Kidney epithelial cell (primary cell): ENCODE measurements around the gene KIF21A. TPM values are rescaled to one million over a fixed set of nuclear protein-coding genes. Genes with fewer than 3 reads are reported as not detected.

Source experiments
- DNase-seq: peaks from one replicate; pipeline ENCODE4 v3.0.0-alpha.2; 2010; ENCODE audit warnings: low read depth
- H3K27me3 ChIP-seq: 2 replicates; pipeline ENCODE4 v1.6.0; 2011; ENCODE audit warnings: low read length; ENCODE audit not compliant: control insufficient read depth, insufficient read depth
- H3K36me3 ChIP-seq: 2 replicates; pipeline ENCODE4 v1.5.1; 2011; ENCODE audit warnings: low read length; ENCODE audit not compliant: control insufficient read depth, insufficient read depth
- H3K4me3 ChIP-seq: 2 replicates; pipeline ENCODE4 v1.5.1; 2011; ENCODE audit warnings: low read depth, mild to moderate bottlenecking, control low read depth, low read length
- CTCF ChIP-seq: IDR thresholded peaks from 2 replicates; pipeline ENCODE4 v1.5.1; 2011; ENCODE audit warnings: mild to moderate bottlenecking, moderate library complexity, low read length, control low read depth, inconsistent platforms; ENCODE audit not compliant: insufficient read depth, poor library complexity, severe bottlenecking
- total RNA-seq: library from RNA; depleted of rRNA; stranded (reverse); fragments of >200 nt; gene quantifications from 2 replicates; pipeline ENCODE4 v1.2.3, GENCODE V29; 2015

KIF21A gene
- total RNA-seq, 1 donor from 2014 or later: 17.8 TPM

GRCh38 chr12:39365364-39366001 is 77.4 kb downstream of the KIF21A start:
- no peak for TF ChIP-seq CTCF
- DNase-seq: no peak

GRCh38 chr12:39364196-39364595 is 78.7 kb downstream of the KIF21A start:
- Histone ChIP-seq H3K36me3 (no peaks in the 10 kb centered on the region), H3K27me3 (no peaks in the 10 kb centered on the region), H3K4me3 (no peak overlapping the region)
- TF ChIP-seq CTCF: no peak
- DNase-seq: no peak

More at GRCh38 chr12:39365364-39366001, 77.4 kb downstream of the KIF21A start:
- H3K36me3 ChIP-seq: no peaks in the 10 kb centered on the region
- no peak overlapping the region for H3K4me3 ChIP-seq
- H3K27me3 ChIP-seq: no peaks in the 10 kb centered on the region

GRCh38 chr12:39359645-39360044 is 83.3 kb downstream of the KIF21A start:
- H3K4me3 ChIP-seq: no peak overlapping the region
- no peak for TF ChIP-seq CTCF
- no peaks in the 10 kb centered on the region for H3K36me3 ChIP-seq
- H3K27me3 ChIP-seq: no peaks in the 10 kb centered on the region
- DNase-seq: no peak

- no peak for DNase-seq
- no peaks in the 10 kb centered on the region for H3K36me3 ChIP-seq
- TF ChIP-seq CTCF: no peak
- H3K4me3 ChIP-seq: no peak overlapping the region
- no peaks in the 10 kb centered on the region for H3K27me3 ChIP-seq
Observed at GRCh38 chr12:39357041-39357440, 85.9 kb downstream of the KIF21A start.

- Histone ChIP-seq H3K36me3 (no peaks in the 10 kb centered on the region), H3K4me3 (no peak overlapping the region), H3K27me3 (no peaks in the 10 kb centered on the region)
- TF ChIP-seq CTCF: no peak
- DNase-seq: no peak
Observed at GRCh38 chr12:39355841-39356240, 87.1 kb downstream of the KIF21A start.

GRCh38 chr12:39354955-39355354 is 88.0 kb downstream of the KIF21A start:
- DNase-seq: no peak
- no peak overlapping the region for H3K4me3 ChIP-seq
- TF ChIP-seq CTCF: no peak
- H3K27me3 ChIP-seq: no peaks in the 10 kb centered on the region
- H3K36me3 ChIP-seq: no peaks in the 10 kb centered on the region
